Mucosa of gallbladder (tissue), 1 donor: ENCODE data around the gene MRPS7. TPM values are rescaled to one million over a fixed set of nuclear protein-coding genes. Genes with fewer than 3 reads are reported as not detected.
"Not testable (repeated sequence)": the region's sequence is repeated elsewhere in the genome, so short reads cannot be mapped to it uniquely, and the experiment has no call there.

ENCODE experiments used
- DNase-seq: peaks from one replicate; pipeline ENCODE4 v3.0.0-alpha.2; 2020; ENCODE audit warnings: low spot score
- total RNA-seq: library from RNA; stranded (reverse); gene quantifications from one replicate; pipeline ENCODE4 v1.2.1, GENCODE V29; 2021
- donor health status: DM: no; HTN: no; CAD: no.

Gene MRPS7
- total RNA-seq, 1 donor from 2014 or later: 55.1 TPM

DNA sequence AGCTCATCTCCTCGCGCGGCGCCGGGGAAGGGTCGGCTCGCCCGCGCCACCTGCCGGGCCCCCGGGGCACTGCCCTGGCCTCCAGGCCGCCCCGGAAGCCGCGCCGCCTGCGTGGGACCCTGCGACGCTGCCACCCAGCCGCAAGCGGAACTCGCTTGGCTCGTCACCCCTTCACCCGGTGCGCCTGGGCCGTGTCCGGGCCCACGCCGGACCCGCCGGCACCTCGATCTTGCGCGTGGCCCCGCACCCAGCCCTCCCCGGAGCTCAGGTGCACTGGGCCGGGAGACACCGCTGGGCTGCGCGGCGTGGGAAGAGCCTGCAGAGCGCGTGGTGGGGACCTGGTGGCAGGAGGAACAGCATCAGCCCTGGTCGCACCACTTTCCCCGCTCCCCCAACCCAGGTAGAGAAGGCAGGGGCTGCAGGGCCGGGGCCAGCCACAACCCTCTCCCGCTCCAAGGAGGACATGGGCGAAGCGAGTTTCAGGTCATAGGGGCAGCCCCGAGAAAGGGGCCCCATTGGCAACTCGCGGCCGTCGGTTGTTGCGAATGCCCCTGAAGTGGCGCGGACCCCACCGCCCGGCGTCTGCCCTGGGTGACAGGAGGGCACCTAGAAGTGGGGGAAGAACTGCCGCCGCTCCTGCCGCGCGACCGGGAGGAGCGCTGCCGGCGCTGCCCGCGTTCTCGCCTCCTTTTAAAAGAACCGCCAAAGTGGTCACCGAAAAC lies 9.7 kb downstream of the MRPS7 start:
- peak; percentile 73 for DNase-seq

DNA sequence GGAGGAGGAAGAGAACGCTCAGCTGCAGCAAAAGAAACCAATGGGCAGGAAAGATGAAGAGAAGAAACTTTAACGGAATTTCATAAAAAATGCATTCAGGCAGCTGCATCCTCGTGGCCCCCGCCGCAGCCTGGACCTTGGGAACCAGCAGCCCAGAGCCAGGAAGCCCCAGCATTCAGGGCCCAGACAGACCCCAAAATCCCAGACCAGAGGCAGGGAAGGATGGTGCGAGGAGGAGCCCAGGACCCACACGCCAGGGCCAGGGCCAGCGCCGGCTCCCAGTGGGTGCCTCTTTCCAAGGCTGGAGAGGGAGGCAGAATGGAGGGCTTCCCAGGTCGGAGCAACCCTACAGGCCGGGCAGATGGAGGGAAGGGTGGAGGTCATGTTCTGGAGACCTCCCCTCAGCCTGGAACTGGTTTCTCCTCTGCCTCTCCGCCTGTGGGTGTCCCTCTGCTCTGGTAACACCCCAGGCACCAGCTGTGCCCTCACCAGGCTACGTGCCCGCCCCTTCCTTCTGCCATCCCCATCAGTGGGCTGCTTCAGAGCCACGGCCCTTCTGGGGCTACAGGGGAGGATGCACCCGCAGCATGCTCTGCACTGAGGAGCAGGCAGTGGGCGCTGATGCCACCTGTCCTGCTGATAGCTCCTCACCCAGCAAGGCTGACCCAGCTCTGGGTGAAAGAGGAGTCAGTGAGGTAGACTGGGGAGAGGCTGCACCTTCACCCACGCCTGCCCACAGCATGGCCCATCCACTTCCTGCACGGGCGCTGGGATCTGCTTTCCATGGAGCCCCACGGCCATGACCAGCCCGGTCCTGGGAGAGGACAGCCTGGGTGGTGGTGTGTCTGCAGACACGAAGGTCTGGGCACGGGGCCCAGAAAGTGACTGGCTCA lies 10.5 kb downstream of the MRPS7 start:
- DNase-seq: no peak

DNA sequence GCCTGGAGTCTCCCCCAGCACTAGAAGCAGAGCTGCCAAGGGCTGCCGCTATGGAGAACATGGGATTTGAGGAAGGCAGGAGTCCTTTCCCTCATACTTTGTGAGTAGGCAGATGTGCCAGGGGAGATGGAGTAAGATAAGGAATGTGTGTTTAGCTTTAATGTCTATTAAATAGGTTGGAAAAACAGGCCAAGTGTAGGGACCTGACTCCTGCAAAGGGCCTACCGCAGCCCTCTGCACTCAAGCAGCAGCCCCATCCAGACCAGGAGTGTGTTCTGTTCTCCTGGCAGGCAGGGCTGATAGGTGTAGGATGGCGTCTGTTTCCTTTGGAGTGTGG lies 11.1 kb downstream of the MRPS7 start:
- no peak for DNase-seq

DNA sequence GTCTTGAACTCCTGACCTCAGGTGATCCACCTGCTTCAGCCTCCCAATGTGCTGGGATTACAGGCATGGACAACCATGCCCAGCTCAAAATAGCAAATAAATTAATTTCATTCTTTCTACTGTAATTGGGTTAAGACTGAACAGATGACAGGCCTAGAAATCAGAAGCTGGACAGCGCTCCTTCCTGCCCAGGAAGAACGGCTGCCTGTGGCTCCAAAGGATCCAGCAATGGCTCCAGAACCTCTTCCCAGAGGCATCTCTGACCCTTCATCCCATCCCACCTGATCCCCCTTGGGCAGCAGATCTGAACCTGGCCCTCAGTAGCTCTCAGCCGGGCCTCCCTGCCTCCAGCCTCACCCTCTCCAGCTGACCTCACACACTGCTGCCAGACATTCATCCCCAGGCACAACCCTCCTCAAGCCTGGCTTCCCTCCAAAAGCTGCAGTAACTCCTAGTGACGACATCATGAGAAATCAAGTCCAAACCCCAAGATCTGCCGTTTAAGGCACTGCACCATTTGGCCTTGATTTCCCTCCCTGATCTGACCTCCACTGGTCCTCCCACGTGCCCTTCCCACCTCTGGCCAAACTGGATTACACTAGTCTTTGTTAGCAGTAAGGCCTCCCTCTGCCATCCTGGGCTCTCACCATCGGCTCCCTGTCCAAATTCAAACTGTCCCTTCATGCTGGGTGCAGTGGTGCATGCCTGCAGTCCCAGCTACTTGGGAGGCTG lies 12.5 kb downstream of the MRPS7 start:
- no peak for DNase-seq

DNA sequence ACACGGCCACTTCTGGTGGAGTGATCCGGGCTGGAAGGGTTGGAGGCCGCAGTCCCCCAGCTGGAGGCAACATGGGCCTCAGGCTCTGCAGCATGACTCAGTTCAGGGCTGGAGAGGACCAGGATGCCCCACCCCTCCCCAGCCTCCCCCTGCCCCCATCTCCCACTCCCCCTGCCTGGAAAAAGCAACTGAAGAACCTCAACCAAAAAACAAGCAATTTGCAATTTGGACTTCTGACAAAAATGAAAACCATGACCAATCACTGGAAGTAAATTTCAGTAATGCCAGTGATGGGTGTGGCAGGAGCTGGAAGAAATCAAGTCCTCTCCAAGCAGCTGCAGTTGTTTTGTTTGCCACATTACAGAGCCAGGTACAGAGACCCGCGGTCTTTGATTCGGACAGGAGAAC lies 16.0 kb downstream of the MRPS7 start:
- DNase-seq: no peak

DNA sequence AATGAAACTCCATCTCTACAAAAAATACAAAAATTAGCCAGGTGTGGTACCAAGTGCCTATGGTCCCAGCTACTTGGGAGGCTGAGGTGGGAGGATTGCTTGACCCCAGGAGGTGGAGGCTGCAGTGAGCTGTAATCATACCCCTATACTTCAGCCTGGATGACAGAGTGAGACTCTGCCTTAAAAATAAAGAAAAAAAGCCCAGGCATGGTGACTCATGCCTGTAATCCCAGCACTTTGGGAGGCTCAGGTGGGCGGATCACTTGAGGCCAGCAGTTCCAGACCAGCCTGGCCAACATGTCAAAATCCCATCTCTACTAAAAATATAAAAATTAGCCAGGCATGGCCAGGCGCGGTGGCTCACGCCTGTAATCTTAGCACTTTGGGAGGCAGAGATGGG lies 18.5 kb downstream of the MRPS7 start:
- DNase-seq: not testable (repeated sequence)

DNA sequence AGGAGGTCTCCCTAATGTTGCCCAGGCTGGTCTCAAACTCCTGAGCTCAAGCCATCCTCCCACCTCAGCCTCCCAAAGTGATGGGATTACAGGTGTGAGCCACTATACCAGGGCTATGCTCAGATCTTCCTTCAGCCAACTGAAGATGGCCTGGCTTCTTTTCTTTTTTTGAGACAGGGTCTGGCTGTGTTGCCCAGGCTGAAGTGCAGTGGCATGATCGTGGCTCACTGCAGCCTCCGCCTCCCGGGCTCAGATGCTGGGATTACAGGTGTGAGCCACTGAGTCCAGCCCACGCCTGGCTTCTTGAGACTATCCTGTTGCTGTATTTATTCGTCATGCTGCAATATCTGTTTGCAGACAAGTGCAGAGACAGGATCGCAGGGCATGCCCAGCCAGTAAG lies 23.4 kb downstream of the MRPS7 start:
- DNase-seq: no peak

DNA sequence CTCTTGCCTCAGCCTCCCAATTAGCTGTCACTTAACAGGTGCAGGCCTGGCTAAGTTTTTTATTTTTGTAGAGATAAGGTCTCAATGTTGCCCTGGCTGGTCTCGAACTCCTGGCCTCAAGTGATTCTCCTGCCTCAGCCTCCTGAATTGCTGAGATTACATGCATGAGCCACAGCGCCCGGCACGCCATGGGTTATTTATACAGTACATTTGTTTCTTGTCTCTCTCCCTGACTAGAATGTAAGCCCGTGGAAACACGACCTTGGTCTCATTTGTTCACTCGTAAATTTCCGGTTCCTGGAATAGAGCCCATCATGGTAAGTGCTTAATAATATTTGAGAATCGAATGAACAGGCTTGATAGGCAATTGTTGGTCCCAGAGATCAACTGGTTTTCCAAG lies 25.5 kb downstream of the MRPS7 start:
- no peak for DNase-seq

DNA sequence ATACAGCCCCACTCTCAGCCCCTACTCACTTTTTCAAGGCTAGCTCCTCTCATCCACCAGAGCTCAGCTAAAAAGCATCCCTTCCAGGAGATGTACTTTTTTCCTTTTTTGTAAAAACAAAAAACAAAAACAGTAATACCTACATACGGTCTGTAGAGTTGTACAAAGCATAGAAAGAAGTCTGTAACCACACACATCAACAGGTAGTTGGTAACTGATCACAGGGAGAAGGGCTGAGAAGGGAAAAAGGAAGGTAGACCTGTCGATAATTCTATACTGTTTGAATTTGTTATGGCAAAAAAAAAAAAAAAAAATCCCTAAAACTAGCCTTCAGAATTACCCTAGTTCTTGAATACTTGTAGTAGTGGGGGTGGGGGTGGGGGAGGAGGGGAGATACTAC lies 26.7 kb downstream of the MRPS7 start:
- DNase-seq: no peak

DNA sequence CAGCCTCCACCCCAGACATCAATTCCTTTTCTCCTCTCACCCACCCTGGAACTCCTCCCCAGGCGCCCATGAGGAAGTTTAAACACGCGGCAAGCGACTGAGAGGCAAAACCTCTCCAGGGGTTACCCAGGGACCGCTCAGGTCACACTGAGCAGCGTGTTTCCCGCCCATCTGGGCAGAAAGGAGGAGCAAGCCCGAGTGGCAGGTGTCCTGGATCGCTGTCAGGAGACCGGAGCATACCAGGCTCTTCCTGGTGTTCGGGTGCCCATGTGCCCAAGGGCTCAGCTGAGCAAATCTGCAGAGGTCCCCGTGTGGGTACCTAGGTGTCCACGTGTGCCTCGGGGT lies 27.1 kb downstream of the MRPS7 start:
- no peak for DNase-seq

DNA sequence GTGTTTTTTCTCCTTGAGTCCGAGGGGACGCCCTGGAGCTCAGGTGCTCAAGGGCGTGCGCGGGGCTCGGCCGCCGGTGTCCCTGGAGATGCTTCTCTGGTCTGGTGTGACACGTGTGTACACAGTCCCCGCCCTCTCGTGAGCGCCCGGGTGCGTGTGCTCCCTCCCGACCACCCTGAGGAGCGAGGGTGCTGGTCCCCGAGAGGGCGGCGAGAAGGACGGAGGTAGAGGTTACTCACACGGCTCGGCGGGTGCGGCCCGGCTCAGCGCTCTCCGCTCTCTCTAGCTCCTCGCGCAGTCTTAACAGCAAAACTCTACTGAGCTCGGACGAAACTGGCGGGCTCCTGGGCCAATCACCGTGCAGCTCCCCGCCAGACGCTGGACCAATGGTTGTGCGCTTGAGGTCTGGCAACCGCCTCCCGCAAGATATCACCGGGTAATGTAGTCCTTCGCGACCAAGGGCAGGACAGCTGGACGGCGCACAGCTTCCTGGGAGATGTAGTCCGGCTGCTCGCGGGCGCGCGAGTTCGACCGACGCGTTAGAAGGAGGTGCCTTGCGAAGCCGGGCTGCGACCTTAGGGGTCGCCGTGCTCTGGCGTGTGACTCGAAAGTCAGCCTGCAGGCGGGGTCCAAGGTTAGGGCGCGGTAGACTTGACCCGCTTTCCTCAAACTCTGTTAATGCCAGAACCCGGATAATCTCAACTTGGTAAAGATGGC lies 27.6 kb downstream of the MRPS7 start, which contains the start of gene SLC25A19:
Gene SLC25A19 (minus strand): TSS at position 319 of the 717 bp plus-strand sequence. CDS start 2,669 bp downstream, outside the sequence.
- peak; percentile 98 for DNase-seq

DNA sequence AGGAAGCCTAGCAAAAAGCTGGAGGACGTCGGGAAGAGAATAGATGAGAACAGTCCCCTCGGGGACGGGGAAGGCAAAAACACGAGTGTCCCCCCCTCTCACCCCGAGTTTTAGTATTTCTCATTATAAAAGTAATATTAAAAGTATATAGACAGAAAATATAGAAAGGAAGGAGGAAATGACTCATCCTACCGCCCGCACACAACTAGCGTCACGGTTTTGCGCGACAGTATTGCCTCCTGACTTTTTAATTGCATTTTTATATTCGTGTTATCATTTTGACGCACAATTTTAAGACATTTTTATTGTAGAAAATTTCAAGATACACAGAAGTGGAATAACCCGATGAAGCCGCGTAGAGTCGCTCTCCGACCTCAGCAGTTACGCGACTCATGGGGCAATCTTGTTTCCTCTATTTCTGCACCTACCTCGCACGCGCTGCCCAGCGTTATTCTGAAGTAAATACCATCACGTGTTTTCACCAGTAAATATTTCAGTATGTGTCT lies 28.2 kb downstream of the MRPS7 start:
- DNase-seq: peak; percentile 64

DNA sequence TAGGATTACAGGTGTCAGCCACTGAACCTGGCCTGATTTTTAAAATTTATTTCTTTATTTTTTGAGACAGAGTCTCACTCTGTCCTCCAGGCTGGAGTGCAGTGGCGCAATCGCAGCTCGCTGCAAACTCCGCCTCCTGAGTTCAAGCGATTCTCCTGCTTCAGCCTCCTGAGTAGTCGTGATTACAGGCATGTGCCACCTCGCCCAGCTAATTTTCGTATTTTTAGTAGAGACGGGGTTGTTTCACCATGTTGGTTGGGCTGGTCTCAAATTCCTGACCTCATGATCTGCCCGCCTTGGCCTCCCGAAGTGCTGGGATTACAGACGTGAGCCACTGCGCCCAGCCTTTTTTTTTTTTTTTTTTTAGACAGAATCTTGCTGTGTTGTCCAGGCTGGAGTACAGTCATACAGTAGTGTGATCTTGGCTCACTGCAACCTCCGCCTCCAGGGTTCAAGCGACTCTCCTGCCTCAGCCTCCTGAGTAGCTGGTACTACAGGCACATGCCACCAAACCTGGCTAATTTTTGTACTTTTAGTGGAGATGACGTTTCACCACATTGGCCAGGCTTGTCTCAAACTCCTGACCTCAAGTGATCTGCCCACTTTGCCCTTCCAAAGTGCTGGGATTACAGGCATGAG lies 31.2 kb downstream of the MRPS7 start:
- not testable (repeated sequence) for DNase-seq

DNA sequence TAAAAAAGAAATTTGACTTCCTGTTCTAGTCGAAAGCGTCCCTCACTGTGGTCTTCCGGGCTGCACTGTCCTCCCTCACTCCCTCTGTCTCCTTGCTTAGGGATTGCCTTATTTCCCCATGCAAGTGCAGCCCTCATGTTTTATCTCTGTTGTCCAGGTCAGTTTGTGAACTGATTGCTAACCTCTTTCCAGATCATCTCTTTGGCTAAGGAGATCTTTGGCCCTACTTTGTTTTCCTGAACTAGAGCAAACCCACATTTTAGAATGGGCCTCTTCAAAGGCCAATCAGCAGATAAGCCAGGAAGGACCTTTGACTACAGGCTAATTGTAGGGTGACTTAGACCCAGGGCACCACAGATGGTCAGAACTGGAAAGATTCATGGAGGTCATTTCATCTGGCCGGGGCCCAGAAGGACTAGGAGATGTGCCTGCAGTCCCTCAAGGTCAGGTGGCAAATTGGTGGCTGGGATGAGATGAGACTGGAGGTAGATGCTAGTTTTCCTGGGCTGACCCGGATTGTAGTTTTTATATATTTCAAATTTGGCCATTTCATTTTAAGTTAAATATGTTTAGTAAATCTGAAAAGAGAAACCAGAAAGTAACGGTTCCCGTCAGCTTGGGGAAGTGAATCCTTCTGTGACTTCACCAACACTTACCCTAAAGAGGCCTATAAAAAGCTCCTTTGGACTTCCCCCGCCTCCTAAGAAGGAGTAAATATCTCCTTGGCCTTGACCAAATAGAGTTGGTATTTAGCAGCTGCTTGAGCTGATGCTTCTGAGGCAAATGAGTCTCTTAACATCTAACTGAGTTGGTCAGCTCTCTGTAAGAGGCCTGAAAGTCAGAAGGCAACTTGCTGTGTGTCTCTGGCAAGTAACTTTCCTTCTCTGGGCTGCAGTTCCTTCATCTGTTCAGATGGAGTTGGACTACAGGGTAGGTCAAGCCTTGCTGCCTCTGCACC lies 33.8 kb downstream of the MRPS7 start:
- no peak for DNase-seq

DNA sequence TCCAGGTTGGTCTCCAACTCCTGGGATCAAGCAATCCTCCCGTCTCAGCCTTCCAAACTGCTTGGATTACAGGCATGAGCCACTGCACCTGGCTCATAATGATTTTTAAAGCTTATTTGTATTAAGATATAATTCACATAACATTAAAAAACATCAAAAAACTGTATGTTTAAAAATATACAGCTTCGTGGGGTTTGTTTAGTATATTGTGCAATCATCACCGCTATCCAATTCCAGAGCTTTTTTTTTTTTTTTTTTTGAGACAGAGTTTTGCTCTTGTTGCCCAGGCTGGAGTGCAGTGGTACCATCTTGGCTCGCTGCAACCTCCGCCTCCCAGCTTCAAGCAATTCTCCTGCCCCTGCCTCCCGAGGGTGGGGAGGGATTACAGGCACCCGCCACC lies 38.6 kb downstream of the MRPS7 start:
- no peak for DNase-seq

DNA sequence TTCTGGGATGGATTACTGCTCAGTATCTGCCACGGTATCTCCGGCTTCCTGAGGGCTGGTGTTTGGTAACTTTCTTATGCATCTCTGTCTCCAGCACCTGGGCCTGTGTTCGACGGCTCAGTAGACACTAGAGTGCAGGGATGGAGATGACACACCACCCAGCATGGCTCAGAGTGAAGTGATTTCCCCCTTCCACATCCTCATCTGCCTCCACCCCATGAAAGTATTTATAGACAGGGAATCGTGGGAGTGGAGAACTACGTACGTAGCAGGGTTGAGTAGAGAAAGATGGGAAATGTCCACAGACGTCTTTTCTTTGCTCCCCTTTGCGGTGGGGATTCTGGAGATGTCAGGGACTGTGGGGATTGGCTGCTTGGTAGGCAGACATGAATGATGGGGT lies 39.4 kb downstream of the MRPS7 start:
- no peak for DNase-seq

DNA sequence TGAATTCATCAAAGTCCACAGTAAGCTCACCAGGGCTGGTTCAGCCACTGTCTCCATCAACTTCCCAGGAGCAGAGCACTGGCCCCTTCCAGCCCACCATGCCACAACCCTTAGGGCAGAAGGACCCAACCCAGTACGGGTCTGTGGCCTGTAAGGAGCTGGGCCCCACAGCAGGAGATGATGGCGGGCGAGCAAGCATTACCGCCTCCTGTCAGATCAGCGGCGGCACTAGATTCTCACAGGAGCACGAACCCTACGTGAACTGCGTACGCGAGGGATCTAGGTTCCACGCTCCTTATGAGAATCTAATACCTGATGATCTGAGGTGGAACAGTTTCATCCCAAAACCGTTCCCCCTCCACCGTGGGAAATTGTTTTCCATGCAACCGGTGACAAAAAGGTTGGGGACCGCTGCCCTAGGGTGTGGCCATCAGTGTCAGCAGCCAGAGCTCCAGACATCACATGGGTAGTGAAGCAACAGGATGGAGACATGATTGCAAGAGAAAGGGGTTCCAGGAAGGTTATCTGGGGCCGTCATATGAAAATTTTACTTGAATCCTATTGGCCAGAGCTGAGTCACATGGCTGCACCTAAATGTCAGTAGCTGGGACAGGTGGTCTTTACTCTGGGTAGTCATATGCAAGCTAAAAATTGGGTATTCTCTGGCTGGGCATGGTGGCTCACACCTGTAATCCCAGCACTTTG lies 40.0 kb downstream of the MRPS7 start:
- no peak for DNase-seq

DNA sequence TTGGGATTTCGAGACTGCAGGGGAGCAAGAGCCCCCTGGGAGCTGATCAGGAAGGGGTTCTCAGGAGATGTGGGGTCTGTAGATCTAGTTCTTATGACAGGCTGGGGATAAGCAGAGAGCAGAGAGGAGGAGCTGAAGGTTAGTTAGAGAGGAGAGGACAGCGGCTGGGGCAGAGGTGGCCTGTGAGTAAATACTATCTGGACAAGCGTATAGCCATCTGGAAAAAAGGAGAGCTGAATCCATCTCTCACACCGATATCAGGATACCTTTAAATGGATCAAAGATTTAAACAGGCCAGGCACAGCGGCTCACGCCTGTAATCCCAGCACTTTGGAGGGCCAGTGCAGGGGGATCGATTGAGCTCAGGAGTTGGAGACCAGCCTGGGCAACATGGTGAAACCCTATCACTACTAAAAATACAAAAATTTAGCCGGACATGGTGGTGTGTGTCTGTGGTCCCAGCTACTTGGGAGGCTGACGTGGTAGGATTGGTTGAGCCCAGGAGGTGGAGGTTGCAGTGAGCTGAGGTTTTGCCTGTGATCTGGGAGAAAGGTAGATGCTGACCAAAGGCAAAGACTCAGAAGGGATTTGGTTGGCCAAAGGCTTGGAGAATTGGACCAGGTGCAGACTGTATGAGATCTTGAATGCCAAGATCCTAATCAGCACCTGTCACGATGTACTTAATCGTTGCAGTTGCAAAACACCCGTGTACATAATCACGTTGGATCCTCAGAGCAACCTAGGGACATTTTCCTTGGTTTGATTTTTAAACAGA lies 46.5 kb downstream of the MRPS7 start:
- DNase-seq: no peak
